DOHH2 (cell line): Measurements from ENCODE around the gene ARRB1.

Source experiments
- H3F3A ChIP-seq: fragments of 200-600 bp; sonication (generic), shearing (Covaris generic); 2 replicates; pipeline ENCODE4 v1.6.0; 2016; ENCODE audit warnings: antibody characterized with exemption, mild to moderate bottlenecking; ENCODE audit not compliant: control insufficient read depth, insufficient read depth
- H3K27ac ChIP-seq: fragments of 200-600 bp; sonication (generic); 2 replicates; pipeline ENCODE4 v1.5.1; 2014; ENCODE audit warnings: low read depth, mild to moderate bottlenecking, low read length, moderate library complexity
- H3K27me3 ChIP-seq: fragments of 200-600 bp; sonication (generic); 2 replicates; pipeline ENCODE4 v1.6.1; 2014; ENCODE audit warnings: mild to moderate bottlenecking, low read length, mixed read lengths; ENCODE audit not compliant: control insufficient read depth
- H3K36me3 ChIP-seq: fragments of 200-600 bp; sonication (generic); 2 replicates; pipeline ENCODE4 v1.6.1; 2014; ENCODE audit warnings: mild to moderate bottlenecking, low read length, moderate library complexity, mixed read lengths; ENCODE audit not compliant: control insufficient read depth
- H3K4me1 ChIP-seq: fragments of 200-600 bp; sonication (generic); 2 replicates; pipeline ENCODE4 v1.6.1; 2014; ENCODE audit warnings: mild to moderate bottlenecking, low read length, mixed read lengths; ENCODE audit not compliant: control insufficient read depth
- H3K4me2 ChIP-seq: fragments of 200-600 bp; sonication (generic); 2 replicates; pipeline ENCODE4 v1.6.0; 2014; ENCODE audit warnings: mild to moderate bottlenecking, low read length, moderate library complexity
- H3K4me3 ChIP-seq: fragments of 200-600 bp; sonication (generic); 2 replicates; pipeline ENCODE4 v1.5.1; 2014; ENCODE audit warnings: mild to moderate bottlenecking, low read length, mixed read lengths
- H3K79me2 ChIP-seq: fragments of 200-600 bp; sonication (generic); 2 replicates; pipeline ENCODE4 v1.6.1; 2014; ENCODE audit warnings: mild to moderate bottlenecking, low read length, mixed read lengths; ENCODE audit not compliant: control insufficient read depth
- H3K9me2 ChIP-seq: fragments of 200-600 bp; sonication (generic); replicated peaks from 2 replicates; pipeline ENCODE4 v1.6.1; 2014; ENCODE audit warnings: mild to moderate bottlenecking, low read length, mixed read lengths; ENCODE audit not compliant: control insufficient read depth
- H3K9me3 ChIP-seq: fragments of 200-600 bp; sonication (generic); 2 replicates; pipeline ENCODE4 v1.6.1; 2014; ENCODE audit warnings: antibody characterized with exemption, low read length, mixed read lengths; ENCODE audit not compliant: control insufficient read depth, insufficient read depth
- H4K20me1 ChIP-seq: fragments of 200-600 bp; sonication (generic); 2 replicates; pipeline ENCODE4 v1.6.0; 2014; ENCODE audit warnings: low read depth, mild to moderate bottlenecking, antibody characterized with exemption, low read length, moderate library complexity; ENCODE audit not compliant: control insufficient read depth, insufficient read depth
- EZH2phosphoT487 ChIP-seq: fragments of 200-600 bp; sonication (generic); IDR thresholded peaks from 2 replicates; pipeline ENCODE4 v1.6.1; 2017; ENCODE audit warnings: borderline replicate concordance, mild to moderate bottlenecking, antibody characterized with exemption, low read length, moderate library complexity, mixed read lengths
- TF ChIP-seq, protein P1 (sequence below): fragments of 200-600 bp; sonication (generic); IDR thresholded peaks from one replicate; pipeline ENCODE4 v1.5.1; 2014; ENCODE audit warnings: antibody characterized with exemption, mild to moderate bottlenecking, low read depth, low read length; ENCODE audit not compliant: poor library complexity, severe bottlenecking

ARRB1 gene

GRCh38 chr11:75388386-75389275, 37.2 kb upstream of the ARRB1 start:
- Histone ChIP-seq H3K4me2 (no peak overlapping the region), H3K4me3 (no peak overlapping the region), H3F3A (no peaks in the 10 kb centered on the region), H3K9me2 (no peaks in the 10 kb centered on the region), H3K27me3 (peaks cover 5% of the 10 kb centered on the region), H3K27ac (no peak overlapping the region), H3K4me1 (no peaks in the 10 kb centered on the region), H3K36me3 (no peaks in the 10 kb centered on the region), H3K79me2 (no peaks in the 10 kb centered on the region), H3K9me3 (no peaks in the 10 kb centered on the region), H4K20me1 (0 out of 2 replicates have a peak, but pooled peaks cover 3% of the 10 kb centered on the region)
- TF ChIP-seq EZH2phosphoT487 = no peak
- TF ChIP-seq, protein P1, sequence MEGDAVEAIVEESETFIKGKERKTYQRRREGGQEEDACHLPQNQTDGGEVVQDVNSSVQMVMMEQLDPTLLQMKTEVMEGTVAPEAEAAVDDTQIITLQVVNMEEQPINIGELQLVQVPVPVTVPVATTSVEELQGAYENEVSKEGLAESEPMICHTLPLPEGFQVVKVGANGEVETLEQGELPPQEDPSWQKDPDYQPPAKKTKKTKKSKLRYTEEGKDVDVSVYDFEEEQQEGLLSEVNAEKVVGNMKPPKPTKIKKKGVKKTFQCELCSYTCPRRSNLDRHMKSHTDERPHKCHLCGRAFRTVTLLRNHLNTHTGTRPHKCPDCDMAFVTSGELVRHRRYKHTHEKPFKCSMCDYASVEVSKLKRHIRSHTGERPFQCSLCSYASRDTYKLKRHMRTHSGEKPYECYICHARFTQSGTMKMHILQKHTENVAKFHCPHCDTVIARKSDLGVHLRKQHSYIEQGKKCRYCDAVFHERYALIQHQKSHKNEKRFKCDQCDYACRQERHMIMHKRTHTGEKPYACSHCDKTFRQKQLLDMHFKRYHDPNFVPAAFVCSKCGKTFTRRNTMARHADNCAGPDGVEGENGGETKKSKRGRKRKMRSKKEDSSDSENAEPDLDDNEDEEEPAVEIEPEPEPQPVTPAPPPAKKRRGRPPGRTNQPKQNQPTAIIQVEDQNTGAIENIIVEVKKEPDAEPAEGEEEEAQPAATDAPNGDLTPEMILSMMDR = peak; percentile 87

DNA sequence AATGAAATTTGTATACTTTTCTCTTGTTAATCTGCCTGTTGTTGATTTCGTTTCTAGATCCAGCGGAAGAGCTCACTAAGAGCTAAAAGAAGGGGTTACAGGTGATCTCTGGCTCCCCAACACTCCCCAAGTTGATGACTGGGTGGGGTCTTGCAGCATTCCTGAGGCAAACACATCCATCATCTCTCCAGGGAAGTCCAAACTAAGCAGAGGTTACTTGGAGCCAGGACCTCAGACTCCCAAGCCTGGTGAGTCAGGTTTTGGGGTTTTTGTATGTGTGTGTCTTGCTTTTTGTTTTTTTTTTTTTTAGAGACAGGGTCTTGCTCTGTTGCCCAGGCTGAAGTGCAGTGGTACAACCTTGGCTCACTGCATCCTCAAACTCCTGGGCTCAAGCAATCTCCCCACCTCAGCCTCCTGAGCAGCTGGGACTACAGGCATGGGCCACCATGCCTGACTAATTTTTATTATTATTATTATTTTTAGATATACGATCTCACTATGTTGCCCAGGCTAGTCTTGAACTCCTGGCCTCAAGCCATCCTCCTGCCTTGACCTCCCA, 36.4 kb upstream of the ARRB1 start:
- Histone ChIP-seq H3K4me1 (no peaks in the 10 kb centered on the region), H3K36me3 (no peaks in the 10 kb centered on the region), H4K20me1 (0 out of 2 replicates have a peak, but pooled peaks cover 3% of the 10 kb centered on the region), H3K4me2 (no peak overlapping the region), H3K9me3 (no peaks in the 10 kb centered on the region), H3K4me3 (no peak overlapping the region), H3K9me2 (no peaks in the 10 kb centered on the region), H3K27me3 (peaks cover 5% of the 10 kb centered on the region), H3F3A (no peaks in the 10 kb centered on the region), H3K27ac (no peak overlapping the region), H3K79me2 (no peaks in the 10 kb centered on the region)
- TF ChIP-seq, protein P1 = no peak
- TF ChIP-seq EZH2phosphoT487 = no peak

- no peak overlapping the region for H3K4me3 ChIP-seq
- H3K4me1 ChIP-seq = no peaks in the 10 kb centered on the region
- H3F3A ChIP-seq = no peaks in the 10 kb centered on the region
- no peaks in the 10 kb centered on the region for H3K36me3 ChIP-seq
- no peak overlapping the region for H3K27ac ChIP-seq
- H3K9me3 ChIP-seq = no peaks in the 10 kb centered on the region
- H3K9me2 ChIP-seq = no peaks in the 10 kb centered on the region
- TF ChIP-seq, protein P1 = no peak
- TF ChIP-seq EZH2phosphoT487 = no peak
- no peak overlapping the region for H3K4me2 ChIP-seq
- no peaks in the 10 kb centered on the region for H3K79me2 ChIP-seq
- H4K20me1 ChIP-seq = 0 out of 2 replicates have a peak, but pooled peaks cover 3% of the 10 kb centered on the region
- H3K27me3 ChIP-seq = peaks cover 5% of the 10 kb centered on the region
These were observed 35.6 kb upstream of the ARRB1 start for GRCh38 chr11:75386942-75387630.
